ENCODE data around the gene C19orf73.
A peak's percentile ranks its signal among the peaks of the same experiment; 100 is the strongest.
"Not testable (repeated sequence)": the region's sequence is repeated elsewhere in the genome, so short reads cannot be mapped to it uniquely, and the experiment has no call there.

DNA sequence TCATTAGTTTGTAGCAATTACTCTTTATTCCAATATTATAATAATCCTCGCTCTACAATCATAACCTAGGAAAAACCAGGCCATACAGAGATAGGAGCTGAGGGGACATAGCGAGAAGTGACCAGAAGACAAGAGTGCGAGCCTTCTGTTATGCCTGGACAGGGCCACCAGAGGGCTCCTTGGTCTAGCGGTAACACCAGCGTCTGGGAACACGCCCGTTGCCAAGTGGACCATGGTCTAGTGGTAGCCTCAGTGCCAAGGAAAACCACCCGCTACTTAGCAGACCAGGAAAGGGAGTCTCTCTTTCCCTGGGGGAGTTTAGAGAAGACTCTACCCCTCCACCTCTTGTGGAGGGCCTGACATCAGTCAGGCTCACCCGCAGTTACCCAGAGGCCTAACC, 44.1 kb downstream of the C19orf73 start:
- TF ChIP-seq, protein P1, sequence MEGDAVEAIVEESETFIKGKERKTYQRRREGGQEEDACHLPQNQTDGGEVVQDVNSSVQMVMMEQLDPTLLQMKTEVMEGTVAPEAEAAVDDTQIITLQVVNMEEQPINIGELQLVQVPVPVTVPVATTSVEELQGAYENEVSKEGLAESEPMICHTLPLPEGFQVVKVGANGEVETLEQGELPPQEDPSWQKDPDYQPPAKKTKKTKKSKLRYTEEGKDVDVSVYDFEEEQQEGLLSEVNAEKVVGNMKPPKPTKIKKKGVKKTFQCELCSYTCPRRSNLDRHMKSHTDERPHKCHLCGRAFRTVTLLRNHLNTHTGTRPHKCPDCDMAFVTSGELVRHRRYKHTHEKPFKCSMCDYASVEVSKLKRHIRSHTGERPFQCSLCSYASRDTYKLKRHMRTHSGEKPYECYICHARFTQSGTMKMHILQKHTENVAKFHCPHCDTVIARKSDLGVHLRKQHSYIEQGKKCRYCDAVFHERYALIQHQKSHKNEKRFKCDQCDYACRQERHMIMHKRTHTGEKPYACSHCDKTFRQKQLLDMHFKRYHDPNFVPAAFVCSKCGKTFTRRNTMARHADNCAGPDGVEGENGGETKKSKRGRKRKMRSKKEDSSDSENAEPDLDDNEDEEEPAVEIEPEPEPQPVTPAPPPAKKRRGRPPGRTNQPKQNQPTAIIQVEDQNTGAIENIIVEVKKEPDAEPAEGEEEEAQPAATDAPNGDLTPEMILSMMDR (IDR thresholded peaks at IDR 0.05) = peak; percentile 71 to 82 (median 74)
- TF ChIP-seq POLR2A (IDR thresholded peaks at IDR 0.05) = not testable (repeated sequence)
